Activated CD8-positive, alpha-beta memory T cell treated with anti-CD3 and anti-CD28 coated beads for 1 hour (primary cell): ENCODE results near the gene ANKRD12.
A peak's percentile ranks its signal among the peaks of the same experiment; 100 is the strongest.

Experiments
- DNase-seq, 2 donors: peaks; one replicate each; pipeline ENCODE4 v3.0.0-alpha.2; 2020; ENCODE audit warnings: low read depth in 1 of 2; ENCODE audit errors: extremely low read depth in 1 of 2

The ANKRD12 gene

DNA sequence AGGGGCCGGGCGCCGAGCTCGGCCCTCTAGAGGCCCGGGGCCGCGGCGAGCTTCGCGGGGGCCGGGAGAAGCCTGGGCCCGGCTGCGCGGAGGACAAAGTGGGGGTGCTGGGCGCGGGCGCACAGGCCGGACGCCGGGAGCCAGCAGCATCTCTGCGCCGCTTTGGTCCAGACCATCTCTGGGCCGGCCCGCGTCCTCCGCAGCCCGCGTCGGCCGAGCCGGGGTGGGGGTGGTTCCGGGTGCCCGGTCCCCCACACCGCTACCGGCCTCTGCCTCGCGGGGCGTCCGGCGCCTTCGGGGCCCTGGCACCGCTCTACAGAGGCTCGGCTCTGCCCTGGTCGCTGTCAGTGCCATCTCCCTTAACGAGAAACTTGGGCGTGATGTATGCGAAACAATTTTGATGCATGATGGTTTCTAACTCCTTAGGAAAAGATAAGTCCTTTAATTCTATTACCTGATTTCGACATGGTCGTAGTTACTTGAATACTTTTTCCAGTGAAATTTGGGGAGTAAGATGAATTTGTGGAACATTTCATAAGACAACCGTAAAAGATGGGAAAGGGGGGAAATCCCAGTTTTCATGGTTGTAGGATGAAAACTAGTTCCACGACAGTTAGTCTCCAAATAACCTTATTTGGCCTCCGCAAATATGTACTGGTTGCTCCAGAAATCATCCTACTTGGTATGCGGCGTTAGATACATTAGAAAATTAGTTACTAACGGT is 198.6 kb downstream of the ANKRD12 start:
- peak in 1 of 2 donors; percentile 6 for DNase-seq
